HG02840 (cell line): Measurements from ENCODE around the gene OSBPL10.
"Not testable (repeated sequence)": the region's sequence is repeated elsewhere in the genome, so short reads cannot be mapped to it uniquely, and the experiment has no call there.

Source experiments
- ATAC-seq: cut with Tn5 transposase; IDR thresholded peaks from one replicate; pipeline ENCODE4 v1.9.1; 2021; ENCODE audit warnings: mild to moderate bottlenecking, moderate library complexity, moderate number of reproducible peaks; ENCODE audit not compliant: unreplicated experiment, low FRiP score

The OSBPL10 gene

DNA sequence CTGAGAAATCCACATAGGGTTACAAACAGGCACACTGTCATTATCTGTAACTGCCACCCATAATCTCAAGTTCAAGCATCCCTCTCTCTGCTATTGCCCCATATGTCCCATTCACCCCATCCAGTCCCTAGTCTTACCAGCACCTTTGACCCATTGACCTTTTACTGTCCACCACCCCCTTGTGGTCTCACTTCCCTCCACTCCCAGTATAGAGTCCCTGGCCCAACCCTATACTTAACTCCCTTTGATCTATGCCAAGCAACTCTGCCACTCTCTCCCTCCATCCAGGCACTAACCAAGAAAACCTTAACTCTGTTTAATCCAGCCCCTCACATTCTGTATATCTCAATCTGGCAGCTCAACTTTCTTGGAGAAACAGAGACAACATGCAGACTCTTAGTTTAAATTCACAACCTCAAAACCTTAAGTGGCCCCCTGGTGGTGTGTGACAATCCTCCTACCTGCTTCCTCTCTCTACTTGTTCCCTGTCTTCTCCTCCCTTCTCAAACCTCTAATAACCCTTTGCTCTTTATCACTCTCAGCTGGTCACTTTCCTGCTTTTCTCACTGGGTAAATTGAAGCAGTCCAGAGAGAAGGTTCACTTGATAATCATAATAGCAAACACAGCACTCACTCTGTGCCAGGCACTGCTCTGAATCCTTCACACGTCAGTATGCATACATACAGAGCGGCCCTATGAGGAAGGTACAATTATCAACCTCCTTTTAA lies 285.6 kb downstream of the OSBPL10 start:
- no peak for ATAC-seq

DNA sequence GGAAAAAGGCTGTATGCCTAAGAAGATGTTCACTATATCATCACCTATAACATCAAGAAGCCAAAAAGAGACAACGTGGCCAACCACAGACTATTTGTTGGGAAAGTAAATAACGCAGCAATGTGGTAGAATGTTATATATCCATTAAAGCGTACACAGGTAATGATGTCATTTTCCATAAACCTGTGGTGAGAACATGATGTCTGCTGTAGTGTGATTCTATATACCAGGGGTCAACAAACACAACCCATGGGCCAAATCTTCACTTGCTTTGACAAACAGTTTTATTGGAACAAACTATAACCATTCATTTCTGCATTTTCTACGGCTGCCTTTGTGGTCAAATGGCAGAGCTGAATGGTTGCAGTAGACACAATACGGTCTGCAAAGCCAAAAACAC lies 287.7 kb downstream of the OSBPL10 start:
- no peak for ATAC-seq

DNA sequence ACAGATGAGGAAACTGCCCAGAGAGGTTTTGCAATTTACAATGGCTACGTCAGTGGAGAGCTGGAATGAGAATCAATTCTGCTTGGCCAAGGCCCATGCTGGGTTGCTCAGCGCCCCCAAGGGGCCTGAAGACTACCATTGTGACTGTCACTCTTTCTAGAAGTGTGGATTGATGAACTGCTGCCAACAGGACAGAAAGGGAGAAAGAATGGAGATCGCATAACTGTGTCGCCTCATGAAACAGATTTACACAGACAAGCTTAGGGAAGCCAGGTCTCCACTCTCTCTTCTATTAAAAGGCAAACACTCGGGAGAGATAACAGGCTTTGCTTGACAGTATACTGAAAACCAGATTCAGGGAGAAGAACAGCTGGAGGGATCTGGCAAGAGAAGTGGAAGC lies 288.3 kb downstream of the OSBPL10 start:
- ATAC-seq: no peak

DNA sequence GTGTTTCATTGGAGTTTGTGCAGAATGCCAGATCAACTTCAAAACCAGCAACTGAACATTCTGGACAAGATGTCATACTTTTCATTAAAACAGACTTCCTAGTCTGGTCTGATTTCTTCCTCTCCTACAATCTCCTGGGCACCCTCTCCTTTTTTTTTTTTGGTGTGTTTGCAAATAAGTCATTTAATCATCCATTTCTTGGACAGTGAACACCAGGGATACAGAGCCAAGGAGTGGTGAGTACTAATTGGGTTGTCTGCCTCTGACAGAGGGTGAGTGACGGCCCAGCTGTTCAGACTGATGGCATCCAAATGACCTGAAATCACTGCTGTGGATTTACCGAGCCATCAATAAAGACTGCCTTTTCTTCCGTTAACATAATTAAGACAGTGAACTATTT lies 290.3 kb downstream of the OSBPL10 start:
- ATAC-seq: no peak

DNA sequence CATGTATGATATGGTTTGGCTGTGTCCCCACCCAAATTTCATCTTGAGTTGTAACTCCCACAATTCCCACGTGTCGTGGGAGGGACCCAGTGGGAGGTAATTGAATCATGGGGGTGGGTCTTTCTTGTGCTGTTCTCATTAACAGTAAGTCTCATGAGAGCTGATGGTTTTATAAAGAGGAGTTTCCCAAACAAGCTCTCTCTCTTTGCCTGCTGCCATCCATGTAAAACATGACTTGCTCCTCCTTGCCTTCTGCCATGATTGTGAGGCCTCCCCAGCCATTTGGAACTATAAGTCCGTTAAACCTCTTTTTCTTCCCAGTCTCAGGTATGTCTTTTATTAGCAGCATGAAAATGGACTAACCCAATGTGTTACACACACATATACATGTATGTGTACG lies 291.5 kb downstream of the OSBPL10 start:
- ATAC-seq: not testable (repeated sequence)

DNA sequence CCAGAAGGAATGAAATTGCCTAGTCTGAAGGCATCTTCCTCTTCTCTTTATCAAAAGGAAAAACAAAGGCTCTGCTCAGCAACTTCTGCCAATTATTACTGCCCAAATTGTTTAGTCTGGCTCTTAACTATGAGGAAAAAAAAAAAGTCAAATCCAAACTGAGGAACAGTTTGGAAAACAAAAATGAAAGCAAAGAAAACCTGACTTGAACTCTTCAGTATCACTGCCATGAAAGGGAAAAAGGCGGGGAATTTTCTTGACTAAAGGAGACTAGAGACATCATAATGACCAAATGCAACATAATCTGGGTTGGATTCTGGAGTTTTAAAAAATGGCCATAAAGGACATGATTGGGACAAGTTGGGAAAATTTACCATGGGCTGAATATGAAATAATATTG lies 292.1 kb downstream of the OSBPL10 start:
- ATAC-seq: no peak

DNA sequence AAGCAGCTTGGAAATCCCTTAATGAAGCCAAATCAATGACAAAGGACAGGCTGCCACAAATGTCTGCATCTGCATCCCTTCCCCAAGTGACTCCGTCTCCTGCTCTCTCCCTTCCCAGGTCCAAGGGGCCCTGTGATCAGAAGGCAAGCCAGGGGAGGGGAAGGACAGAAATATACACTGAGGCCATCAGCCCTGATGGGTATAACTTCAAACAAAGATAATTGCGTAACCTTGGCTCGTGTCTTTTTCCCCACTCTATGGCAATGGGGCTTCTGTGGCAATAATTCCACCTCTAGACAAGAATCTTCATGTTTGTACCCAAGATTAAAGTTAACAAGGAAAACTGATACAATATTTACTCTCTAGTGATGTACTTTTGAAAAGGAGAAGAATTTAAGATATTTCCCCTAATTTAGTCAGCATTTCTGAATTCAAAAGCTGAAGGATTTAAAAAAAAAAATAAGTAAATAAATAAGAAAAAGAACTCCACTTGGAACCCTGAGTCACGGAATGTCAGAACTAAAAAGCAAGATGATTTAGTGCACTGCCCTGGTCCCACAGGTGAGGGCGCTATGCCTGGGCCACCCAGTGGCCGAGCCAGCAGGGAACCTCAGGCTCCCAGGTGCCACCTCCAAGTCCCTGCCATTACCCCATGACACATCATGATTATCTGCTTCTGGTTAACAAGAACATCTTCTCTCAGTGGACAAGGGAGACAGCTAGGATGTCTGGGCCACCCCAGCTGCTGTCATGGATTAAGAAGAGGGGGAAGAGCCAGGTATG lies 293.9 kb downstream of the OSBPL10 start:
- no peak for ATAC-seq

DNA sequence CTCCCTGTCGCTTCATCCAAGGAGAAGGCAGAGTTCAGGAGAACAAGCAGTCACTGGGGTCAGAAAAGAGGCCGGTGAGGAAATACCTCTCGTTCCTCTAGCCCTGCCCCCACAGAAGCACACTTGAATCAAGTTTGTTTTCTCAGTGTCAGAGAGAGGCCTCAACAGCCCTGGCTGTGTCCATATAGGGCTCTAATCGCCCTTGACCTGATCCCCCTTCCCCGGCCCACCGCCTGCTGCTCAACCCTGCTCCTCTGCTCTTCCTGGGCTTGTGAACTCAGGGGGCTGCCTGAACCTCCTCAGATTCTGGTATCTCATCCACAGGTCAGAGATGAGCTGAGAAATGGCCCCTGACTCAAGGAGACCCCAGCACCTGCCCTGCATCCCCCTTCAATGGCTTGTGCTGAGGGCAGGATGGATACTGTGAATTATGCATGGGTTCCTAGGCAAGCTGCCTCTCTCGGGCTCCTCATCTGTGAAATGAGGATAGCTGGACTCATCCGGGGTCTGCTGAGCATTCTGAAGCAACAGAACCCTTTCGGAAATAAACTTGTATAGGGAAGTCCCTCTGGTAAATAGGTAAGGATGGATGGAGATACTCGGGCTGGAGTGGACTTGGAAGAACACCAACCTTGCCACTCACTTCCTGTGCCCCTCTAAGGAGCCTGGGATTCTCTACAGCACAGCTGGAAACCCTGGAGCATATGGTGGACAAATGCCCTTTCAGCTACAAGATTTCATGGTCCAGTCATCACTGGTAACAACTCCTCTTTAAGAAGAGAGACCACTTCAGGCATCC lies 300.8 kb downstream of the OSBPL10 start:
- no peak for ATAC-seq

DNA sequence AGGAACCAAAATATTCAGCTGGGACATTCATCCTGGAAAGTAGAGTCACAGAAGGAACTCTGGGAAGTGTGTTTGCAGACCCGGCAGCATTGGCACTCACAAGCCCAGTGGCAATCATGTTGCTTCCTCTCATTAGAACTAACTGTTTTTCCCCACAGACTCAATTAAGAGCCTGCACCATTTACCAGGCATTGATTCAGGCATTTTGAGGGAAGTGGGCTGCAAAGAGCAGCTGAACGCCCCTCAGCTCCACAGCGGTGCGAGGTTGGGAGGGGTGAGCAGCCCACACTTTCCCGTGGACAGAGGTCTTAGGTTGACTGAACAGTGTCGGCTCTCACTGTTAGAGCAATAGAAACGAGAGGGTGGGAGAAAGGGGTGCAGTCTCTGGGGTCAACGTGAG lies 304.5 kb downstream of the OSBPL10 start:
- no peak for ATAC-seq

DNA sequence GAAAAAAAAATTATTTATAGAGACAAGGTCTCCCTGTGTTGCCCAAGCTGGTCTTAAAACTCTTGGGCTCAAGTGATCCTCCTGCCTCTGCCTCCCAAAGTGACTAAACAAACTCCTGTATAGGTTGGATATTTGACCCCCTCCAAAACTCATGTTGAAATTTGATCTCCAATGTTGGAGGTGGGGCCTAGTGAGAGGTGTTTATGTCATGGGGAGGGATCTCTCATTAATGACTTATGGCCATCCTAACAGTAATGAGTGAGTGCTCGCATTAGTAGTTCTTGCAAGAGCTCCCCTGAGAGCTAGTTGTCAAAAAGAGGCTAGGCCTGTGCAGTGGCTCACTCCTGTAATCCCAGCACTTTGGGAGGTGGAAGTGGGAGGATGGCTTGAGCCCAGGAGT lies 307.1 kb downstream of the OSBPL10 start:
- ATAC-seq: no peak

DNA sequence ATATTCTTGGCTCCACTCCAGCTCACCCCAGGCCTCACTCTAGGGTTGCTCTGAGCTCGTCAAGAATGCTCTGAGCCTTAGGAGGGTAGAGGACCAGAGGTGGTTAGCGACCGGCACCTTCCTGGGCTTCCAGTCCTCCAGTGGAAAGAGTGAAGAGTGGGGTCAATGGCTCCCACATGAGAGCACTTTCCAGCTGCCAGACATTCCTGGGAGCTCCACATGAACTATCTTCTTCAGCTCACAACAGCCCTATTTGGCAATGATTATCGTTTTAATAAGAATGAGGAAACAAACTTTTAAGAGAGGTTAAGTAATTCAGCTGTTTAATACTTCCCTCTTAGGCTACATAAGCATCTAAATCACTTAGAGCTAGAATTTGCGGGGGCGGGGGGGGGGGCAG lies 309.1 kb downstream of the OSBPL10 start:
- ATAC-seq: no peak

DNA sequence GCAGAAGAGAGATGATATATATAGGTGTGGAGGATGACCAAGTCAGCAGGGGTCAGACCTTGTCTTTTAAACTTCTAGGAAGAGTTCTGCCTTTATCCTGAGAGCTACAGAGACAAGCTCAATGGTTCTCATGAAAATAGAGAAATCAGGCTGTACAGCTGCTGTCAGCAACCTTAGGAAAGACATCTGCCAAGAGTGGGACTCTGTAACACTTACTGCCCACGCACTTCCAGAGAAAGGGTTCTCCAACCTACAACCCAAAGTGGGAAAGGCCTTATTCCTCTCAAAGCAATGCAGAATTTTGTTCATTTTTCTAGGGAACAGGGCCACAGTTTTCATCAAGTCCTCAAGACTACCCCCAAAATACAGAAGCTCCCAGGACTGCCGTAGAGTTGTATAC lies 309.6 kb downstream of the OSBPL10 start:
- no peak for ATAC-seq

DNA sequence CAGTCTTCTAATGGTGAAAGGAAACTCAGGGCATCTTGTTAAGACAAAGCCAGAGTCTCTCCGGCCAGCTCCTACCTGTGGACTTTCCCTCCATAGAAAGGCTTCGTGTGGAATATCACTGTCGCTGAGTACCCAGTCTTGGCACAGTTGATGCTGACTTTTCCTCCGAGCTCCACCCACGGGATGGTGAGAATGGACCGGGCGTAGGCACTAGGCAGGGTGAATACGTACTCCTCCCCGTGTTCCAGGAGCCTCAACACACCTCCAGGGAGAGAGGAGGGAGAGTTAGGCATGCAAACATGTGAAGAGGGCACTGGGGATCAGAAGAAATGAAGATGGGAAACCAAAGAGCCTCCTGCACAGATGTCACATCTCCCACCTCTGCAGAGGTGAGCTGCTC lies 310.3 kb downstream of the OSBPL10 start:
- ATAC-seq: no peak

DNA sequence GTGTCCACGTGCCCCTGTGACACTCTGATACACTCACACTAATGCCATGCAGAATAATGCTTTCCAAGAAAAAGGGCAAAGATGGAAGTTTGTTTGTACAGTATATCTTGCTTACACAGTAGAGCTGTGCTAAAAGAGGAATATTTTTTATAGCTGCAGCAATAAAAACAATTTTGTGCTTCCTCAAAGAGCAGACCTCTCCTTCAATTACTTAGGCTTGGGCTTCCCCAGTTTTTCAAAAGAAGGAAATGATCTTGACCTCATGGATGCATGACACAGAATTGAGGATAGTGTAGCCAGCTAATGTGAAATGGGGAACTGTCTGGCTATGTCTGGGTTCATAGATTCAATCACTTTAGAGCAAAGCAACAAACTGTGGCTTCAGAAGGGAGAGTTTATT lies 310.9 kb downstream of the OSBPL10 start:
- no peak for ATAC-seq

DNA sequence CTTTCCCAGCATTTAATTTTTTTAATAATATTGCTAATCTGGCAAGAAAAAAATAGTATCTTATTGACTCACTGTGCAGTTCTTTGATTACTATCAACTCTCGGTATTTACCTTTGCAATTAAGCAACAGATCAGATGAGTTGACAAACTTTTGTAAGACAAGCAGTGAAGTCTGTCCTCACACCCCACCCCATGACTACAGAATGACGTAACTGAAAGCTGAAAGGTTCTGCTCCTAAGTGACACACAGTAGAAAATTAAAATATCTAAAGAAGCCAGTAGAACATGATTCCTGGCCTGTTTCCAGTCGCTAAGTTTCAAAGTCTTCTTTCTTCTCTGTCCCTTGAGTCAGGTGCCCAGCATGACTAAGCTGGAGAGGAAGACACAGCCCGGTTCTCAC lies 312.8 kb downstream of the OSBPL10 start:
- ATAC-seq: no peak

DNA sequence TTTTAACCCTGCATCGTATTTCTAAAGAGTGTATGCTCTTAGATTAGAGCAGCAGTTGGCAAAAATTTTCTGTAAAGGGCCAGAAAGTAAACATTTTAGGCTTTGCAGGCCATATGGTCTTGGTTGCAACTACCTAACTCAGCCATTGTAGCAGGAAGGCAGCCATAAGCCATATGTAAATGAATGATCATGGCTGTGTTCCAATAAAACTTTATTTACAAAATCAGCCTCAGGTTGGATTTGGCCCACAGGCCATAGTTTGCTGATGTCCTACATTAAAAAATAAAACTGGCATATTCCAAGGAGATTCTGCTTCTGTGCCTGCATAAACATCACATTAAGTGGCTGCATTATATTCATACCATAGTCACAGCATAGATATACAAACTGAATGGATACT lies 313.5 kb downstream of the OSBPL10 start:
- ATAC-seq: no peak

DNA sequence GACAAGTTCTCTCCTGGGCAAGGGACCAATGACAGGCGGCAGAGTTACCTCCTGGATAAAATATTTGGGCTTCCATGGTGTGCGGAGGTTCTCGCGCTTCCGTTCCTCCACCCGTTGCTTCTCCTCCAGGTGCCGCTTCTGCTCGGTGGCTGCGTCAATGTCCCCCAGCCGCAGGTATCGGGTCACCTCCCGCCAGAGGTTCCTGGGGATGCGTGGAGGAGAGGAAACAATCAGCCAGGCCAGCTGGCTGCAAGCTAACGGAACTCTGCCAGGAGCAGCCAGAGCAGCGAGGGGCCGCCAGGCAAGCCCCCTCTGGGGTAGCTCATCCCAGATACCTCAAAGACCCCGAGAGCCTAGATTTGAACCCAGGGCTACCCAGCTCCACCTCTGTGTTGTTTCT lies 317.0 kb downstream of the OSBPL10 start:
- no peak for ATAC-seq

DNA sequence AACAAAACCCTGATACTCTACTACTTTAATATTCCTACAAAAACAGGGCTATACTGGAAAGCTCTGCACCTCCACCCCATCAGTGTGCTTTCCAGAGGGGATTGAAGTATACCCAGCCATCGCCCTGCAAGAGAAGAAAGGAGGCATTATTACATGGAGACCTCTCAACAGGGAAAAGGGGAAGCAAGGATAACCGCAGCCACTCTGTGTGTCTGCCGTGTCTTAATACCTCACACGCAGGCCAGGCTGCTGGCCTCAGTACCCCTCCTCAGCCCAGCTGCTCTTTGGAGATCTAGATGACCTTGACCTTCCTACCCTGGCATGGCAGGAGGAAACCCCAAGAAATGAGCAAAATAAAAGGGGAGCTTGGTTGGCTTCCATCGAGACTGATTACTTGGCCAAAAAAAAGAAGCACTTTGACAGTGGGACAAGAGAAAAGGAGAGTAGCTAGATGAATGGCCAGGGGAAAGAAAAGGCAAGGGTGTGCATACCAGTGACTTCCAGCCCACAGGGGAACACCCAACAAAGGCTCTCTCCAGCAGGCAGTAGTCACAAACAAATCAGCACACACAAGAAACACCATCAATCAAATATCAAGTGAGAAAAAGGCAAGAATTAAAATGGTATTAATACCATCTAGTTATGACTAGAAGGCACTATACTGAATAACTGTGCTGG lies 318.9 kb downstream of the OSBPL10 start:
- no peak for ATAC-seq

DNA sequence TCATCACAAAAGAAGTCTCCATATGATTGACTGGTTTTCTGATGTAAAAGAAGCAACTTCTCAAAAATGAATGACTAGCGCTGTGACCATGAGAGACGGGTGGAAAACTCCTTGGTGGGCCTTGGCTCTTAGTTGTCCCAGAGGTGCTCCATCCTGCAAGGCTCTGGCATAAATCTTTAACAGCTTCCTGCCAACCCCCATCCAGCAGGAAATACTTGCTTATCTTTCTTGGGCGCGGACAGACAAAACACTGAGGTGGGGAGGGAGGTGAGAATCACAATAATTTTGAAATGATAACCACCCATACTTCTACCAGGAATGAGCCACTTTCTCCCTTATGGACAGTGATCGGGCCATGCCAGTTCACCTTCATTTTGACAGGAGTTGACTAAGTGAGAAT lies 319.8 kb downstream of the OSBPL10 start:
- ATAC-seq: no peak

DNA sequence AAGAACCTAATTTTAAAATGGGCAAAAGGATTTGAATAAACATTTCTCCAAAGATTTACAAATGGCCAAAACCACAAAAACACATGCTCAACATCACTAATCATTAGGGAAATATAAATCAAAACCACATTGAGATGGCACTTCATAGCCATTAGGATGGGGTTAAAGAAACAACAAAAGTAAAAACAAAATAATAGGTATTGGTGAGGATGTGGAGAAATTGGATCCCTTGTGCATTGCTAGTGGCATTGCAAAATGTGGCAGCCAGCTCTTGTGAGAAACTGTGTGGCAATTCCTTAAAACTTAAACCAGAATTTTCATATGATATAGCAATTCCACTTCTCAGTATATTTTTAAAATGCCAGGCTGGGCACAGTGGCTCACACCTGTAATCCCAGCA lies 321.8 kb downstream of the OSBPL10 start:
- no peak for ATAC-seq

DNA sequence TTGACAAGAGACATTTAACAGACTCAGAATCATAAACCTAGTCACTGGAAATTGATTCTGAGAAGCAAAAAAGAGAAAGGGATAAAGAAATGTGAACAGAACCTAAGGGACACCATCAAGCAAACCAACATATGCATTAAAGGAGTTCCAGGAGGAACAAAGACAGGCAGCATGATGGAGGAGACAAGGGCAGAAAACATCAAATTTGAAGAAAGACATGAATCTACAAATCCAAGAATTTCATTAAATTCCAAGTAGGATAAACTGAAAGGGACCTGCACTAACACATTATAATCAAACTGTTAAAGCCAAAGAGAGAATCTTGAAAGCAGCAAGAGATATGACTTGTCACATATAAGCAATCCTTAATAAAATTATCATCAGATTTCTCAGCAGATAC lies 326.1 kb downstream of the OSBPL10 start:
- no peak for ATAC-seq
